HG03196 (cell line): ENCODE measurements around the gene GNAI3.
A peak's percentile ranks its signal among the peaks of the same experiment; 100 is the strongest.

Experiments
- ATAC-seq: cut with Tn5 transposase; IDR thresholded peaks from one replicate; pipeline ENCODE4 v1.9.1; 2021; ENCODE audit not compliant: unreplicated experiment

The GNAI3 gene

DNA sequence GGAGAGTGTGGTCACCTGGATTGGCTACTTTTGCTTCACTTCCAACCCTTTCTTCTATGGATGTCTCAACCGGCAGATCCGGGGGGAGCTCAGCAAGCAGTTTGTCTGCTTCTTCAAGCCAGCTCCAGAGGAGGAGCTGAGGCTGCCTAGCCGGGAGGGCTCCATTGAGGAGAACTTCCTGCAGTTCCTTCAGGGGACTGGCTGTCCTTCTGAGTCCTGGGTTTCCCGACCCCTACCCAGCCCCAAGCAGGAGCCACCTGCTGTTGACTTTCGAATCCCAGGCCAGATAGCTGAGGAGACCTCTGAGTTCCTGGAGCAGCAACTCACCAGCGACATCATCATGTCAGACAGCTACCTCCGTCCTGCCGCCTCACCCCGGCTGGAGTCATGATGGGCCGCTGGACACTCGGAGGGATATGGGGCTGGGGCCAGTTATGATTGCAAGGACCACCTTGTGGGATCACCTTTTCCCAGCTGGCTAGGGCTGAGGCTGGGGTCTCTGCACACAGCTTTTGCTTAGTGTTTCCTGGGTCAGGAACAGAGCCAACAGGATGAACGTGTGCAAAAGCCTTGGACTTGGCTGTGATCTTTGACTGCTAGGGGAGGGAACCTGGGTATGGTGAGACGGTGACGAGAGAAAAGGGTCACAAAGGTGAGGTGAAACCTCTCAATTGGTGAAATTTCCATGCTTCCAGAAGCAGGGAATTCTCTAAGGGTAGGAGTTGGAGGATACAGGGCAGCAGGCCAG is 4.3 kb upstream of the GNAI3 start:
- no peak for ATAC-seq

DNA sequence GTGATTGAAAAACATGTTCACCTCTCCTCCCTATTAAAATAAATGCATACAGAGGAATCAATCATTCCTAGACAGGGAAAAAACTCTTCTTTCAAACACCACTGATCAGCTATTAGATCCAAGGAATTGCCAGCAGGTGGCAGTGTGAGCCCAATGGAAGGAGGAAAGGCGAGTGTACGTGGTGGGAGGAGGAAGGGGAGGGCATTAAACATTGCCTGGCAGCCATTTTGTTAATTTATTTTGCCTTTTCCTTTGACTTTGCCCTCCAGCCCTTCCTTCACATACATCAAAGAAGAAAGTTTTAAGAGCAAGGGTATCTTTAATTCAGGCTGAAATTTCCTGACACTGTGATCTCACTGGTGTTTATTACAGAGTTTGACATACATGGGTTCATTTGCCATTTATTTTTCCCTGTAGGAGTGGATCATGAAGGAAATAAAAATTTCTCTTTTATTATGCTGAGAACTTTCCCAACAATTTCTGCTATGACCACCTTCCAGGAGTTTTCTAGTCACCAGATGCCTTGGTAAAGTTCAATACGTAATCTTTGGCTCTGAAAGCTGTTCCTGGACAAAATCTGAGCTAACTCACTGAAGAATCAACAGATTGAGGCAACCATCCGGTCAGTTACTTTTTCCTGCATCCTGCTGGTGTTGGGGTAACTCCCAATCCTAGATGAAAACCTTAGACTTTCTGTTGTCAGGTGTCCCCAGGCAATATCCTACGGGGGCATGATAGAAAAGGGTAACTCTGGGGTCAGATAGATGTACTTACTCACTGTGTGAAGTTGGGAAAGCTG is 1.9 kb upstream of the GNAI3 start:
- ATAC-seq = peak; percentile 48

DNA sequence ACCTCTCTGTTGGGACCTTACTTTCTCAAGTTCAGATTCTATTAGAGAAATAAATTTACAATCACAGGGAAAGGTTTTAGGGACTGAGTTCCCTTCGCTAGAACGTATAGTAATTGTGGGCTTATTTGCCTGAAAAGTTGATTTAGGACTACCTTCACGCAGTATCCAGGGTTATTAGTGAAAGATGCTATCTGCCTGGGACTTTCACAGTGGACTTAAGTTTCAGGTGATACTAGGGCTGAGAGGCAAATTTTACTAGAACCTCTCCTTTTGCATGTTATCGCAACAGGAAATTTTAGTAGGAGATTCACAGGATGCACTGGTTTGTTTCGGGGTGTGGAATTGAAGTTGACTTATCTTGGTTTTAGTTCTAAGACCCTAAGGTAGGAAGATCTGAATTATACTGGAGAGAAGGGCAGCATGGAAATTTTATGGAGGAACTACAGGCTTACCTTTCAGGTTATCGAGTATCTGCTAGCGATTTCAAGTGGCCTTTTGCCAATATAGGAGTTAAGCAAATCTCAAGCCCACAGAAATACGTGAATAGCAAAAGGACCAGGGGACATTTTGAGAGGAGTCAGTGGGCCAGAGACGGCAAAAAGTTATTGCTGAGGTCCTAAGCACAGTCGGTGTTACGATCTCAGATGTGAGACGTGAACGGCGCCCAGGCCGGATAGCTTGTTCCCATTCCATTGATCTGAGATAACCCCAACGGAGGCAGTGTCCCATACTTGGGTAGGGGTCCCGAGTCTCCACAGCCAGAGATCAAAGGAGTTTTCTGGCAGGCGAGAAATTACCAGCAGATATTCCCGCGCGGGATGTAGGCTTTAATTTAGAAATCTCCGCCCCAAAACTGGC is 723 bp upstream of the GNAI3 start:
- ATAC-seq = peak; percentile 8

DNA sequence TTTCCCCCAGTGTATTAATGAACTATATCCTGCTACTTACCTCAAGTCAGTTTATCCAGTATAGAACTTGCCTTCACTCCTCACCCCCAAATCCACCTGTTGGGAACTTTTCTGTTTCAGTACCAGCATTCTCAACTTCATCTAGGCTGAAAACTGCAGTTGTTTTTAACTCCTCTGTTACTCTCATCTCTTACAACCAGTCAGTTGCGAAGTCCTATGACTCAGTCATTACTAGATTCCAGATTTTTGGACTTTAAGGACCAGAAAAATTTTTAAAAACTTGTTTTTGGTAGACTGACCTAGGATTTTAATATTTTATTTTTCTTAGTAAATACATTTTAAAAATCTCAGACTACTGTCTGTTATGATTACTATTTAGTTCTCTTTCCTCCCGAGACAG is 8.1 kb downstream of the GNAI3 start:
- ATAC-seq = no peak

DNA sequence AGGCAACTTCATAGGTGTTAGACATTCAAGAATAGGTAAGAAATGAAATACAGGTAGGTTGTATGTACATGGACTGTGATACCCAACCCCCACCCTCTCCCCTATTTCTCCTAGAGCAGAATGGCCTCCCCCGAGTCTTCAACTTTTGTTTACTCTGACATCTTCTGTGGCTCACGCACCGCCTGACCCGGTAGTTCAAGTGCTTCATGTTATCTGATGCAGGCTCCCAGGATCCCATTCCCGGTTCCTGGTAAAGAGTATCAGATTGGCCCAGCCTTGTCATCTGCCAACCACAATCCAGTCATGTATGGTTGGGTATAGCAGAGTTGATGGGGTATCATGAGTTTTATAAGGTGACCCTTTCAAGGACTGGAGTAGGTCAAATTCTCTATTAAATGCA is 9.1 kb downstream of the GNAI3 start:
- no peak for ATAC-seq

DNA sequence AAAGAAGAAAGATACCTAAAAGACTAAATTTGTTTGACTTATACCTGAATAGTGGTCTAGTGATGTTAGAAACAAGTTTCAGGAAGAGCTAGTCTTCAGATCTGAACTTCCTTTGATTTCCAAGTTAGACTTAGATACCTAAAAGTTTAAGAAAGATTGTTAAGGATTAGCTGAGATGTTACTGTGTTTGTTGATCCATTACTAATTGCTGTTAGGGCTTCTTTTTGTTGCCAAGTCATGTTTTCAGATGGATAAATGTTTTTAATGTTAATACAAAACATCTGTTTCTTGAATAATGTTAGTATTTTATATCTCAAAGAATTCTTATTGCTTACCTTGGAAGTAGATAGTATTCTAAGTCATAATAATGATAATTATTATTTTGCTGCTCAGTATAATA is 11.6 kb downstream of the GNAI3 start:
- ATAC-seq = no peak

DNA sequence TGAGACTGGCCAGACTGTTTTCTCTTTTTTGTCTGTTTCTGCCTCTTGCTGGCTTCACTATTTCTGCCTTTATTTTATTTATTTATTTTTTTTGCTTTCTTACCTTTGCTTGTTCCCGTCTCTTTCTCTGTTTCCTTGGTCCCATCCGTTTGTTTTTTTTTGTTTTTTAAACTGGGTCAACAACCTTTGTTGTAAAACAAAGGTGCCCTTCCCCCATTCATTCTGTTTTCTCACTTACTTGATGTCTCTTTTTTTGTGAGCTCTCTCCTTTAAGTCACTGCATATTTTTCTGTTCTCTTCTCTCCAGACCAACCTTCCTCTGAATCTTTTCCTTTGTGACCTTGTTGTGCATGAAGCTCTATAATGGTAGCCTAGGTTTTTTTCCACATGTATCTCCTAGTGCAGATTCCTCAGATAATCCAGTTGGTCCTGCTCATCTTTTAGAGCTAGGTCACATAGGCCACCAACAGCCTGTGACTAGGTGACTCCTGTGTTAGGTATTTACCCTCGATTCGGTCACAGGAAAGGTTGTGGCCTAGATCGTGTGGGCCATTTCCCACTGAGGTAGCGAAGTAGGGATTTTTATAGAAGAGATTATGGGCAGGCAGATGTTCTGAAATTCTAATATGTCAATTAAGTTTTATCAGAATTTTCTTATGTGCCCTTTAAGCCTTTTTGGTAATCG is 15.9 kb downstream of the GNAI3 start:
- ATAC-seq = no peak

DNA sequence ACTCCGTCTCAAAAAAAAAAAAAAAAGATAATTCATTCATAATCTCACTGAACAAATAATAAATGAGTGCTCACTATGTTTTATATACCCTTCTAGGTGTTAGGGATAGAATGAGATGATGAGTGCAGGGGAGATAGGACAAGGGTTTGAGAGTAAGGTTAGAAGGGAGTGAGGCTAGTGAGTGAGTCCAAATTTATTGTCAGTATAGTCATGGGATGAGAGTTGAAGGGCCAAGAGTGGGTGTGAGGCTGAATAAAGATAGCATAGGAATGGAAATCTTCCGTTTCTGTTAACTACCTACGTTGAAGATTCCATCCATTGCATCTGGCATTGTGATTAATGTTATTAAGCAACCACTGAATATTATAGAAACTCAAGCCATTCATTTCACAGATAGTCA is 16.8 kb downstream of the GNAI3 start:
- ATAC-seq = no peak

DNA sequence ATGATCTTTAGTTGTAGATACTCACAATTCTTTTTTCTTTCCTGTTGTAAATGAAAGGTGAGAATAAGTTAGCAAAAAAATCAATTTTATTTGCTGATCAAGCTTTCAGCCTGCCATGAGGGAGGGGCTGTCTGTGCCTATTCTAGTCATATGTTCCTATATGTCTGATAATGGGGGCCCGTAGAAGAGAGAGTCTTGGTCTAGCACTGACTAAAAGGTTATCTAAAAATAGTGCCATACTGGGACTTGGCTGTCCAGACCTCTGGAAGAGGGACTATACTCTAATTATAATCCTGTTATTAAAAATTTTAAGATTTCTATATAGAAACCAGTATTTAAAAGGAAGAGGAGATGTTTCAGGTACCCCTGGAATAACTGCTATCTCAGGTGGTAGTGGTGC is 18.6 kb downstream of the GNAI3 start:
- ATAC-seq = no peak

DNA sequence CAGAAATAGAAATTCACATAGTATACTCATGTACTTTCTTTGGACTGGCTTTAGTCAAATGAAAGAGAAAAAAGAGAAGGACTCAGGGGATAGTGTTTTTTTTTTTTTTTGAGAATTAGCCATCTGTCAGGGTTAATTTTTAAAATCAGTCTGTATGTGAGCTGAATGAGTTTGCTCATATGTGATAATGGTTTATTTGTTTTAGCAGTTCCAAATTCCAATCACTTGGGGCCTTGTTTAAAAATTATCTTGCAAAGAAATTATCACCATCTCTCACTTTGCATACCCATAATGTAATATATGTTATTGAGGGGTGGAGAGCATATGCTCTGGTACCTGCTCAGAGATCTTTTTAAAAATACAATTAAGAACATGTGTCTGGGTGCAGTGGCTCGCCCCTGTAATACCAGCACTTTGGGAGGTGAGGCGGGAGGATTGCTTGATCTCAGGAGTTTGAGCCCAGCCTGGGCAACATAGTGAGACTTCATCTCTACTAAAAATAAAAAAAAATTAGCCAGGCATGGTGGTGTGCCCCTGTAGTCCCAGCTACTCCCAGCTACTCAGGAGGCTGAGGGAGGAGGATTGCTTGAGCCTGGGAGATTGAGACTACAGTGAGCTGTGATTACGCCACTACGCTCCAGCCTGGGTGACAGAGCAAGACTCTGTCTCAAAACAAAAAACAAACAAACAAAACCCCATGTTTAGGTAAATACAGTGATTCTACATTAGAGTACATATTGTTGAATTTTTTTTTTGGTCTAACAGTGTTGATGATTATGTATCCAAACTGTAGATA is 19.7 kb downstream of the GNAI3 start:
- ATAC-seq = no peak

DNA sequence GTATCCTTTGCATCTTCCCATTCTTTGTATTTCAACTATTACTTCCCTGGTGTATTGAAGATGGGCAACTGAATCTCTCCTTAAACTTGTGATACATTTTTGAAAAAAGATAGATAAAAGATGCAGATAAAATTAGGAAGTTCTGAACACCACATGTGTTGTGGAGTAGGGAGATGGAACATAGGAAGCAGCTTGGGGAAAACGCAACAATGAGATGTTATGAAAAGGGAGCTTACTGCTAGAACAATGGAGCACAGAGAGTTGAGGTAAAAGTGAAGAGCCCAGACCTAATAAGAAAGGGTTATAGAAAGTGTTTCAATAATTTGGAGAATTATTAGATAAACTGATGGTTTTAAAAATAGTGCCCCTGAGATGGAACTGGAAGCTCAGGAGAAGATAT is 20.9 kb downstream of the GNAI3 start:
- no peak for ATAC-seq

DNA sequence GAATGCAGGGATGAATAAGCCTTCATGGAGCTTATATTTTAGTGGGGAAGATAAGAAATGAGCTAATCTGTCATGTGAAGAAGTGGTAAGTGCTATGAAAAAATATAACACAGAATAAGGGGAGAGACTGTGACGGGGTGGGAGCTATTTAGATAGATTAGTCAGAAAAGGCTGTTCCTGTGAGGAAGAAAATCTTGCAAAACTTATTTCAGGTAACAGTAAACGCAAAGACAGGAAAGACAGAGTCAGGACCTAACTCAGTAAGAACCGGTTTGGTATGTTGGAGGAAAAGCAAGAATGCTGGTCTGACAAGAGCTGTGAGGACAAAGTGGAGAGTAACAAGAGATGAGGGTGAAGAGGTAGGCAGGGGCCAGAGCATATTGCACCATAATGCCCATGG is 22.0 kb downstream of the GNAI3 start:
- ATAC-seq = no peak

DNA sequence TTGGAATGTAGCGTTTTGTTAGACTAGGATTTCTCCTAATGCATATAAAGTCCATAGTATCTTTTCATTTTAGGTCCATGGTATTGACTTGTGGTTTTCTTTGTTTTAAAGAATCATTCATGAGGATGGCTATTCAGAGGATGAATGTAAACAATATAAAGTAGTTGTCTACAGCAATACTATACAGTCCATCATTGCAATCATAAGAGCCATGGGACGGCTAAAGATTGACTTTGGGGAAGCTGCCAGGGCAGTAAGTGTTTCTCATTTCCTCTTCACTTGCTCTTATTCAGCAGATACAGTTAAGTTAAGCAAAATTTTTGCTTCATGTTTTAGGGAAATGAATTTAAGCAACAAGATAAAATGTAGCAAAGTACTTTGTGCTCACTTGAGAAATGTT is 25.4 kb downstream of the GNAI3 start:
- no peak for ATAC-seq

DNA sequence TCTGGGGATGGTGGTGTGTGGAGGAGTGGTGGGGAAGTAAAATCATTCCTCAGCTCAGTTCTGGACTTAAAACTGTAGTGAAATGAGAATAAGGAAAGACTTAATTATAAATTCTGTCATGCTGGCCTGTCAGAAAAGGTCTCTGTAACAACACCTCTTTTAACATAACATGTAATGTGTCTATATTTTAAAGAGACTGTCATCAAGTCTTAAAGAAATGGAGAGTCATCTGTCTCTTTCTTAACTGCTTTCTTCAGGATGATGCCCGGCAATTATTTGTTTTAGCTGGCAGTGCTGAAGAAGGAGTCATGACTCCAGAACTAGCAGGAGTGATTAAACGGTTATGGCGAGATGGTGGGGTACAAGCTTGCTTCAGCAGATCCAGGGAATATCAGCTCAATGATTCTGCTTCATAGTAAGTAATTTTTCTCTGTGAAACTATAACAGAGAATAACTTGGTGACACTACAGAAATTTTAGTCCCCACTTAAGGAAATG is 30.6 kb downstream of the GNAI3 start:
- ATAC-seq = no peak

DNA sequence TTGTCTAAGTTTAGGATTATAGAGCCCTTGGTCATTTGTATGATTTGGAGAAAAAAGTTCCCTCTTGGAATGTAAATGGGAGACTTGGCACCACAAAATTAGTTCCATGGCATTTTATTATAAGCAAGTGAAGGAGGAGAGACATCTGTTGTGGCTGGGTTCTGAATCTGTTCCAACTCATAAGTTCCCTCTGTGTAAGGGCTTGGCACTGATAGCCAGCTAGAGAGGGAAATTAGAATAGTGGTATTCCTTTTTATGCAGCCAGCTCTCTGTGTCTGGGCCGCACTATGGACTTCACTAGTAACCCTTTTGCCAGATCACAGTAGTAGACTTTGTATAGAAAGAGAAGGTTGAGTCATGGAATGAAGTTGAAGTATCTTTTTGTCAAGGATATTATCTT is 31.1 kb downstream of the GNAI3 start:
- no peak for ATAC-seq

DNA sequence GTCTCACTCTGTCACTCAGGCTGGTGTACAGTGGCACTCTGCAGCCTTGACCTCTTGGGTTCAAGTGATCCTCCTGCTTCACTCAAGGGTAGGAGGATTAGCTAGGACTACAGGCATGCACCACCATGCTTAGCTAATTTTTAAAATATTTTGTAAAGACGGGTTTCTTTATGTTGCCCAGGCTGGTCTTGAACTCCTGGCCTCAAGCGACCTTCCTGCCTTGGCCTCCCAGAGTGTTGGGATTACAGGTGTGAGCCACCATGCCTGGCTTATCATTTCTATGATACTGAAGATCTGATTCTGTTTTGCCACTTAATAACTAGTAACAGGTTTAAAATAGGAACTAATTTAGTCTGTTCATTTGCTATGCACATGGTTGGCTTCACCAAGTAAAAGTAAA is 33.6 kb downstream of the GNAI3 start:
- ATAC-seq = no peak

DNA sequence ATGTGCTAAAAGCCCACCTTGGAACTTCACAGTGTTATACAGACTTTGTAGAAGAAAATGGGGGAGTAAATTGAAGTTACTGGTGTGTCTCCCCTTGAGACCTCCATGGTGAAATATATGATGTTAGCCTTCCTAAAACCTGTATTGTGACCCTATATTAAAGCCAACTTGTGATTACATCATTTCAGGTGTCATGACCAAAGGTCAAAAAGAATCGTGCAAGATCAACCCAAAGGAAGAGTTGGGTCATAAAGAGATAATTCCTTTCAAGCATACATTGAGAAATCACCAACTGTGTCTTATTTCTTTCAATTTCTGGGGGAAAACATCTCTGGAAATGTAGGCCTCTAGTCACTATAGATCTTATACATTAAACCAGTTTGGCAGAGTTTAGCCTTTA is 36.4 kb downstream of the GNAI3 start:
- no peak for ATAC-seq

DNA sequence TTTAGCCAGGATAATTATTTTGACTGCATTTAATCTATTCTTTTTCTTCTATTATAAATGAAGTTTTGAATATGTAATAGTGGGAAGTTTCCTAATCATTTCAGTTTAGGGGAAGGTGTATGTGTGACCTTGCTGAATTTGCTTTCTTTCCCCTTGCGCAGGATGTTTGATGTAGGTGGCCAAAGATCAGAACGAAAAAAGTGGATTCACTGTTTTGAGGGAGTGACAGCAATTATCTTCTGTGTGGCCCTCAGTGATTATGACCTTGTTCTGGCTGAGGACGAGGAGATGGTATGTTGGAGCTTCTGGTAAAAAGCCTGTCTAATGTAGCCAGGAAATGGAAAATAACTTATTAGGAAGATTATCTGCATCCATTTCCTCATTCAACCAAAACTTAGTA is 37.6 kb downstream of the GNAI3 start:
- ATAC-seq = no peak

DNA sequence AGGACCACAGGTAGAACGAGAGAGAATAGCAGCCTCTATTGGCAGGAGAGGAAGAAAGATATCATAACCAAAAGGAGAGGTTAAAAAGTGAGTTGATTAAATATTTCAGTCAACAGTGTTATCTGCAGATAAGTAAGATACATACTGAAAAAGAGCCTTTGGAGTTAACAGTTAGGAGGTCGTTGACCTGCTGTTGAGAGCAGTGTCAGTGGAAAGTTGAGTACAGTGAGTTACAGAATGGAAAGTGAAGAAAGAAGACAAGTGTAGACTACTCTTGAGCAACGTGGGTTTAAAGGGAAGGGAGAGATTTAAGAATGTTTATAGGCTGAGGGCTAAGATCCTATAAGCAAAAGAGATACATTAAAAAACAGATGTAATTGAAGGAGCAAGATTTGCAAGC is 40.8 kb downstream of the GNAI3 start:
- ATAC-seq = no peak

DNA sequence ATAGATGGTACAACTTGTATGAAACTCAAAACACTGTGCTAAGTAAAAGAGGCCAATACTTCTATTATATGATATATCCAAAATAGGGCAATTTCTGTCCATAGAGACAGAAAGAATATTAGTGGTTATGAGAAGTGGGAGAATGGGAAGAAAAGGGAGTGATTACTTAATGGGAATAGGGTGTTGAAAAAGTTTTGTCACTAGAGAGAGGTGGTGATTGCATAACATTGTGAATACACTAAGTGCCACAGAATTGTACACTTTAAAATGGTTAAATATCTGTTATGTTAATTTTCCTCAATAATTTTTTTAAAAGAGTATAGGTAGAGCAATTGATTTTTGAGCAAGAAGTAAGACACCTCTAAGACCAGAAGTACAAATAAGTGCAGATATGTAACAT is 41.3 kb downstream of the GNAI3 start:
- ATAC-seq = no peak
